Neural progenitor cell (in vitro differentiated cells): ENCODE data around the gene OR52E6.

Source experiments
- EZH2phosphoT487 ChIP-seq: fragments of 200-600 bp; sonication (generic); IDR thresholded peaks from 2 replicates; pipeline ENCODE4 v1.6.1; 2017; ENCODE audit warnings: antibody characterized with exemption
- TF ChIP-seq, protein P1 (sequence below): fragments of 200-600 bp; sonication (generic); IDR thresholded peaks from 2 replicates; pipeline ENCODE4 v1.5.1; 2017; ENCODE audit warnings: antibody characterized with exemption, mild to moderate bottlenecking

DNA sequence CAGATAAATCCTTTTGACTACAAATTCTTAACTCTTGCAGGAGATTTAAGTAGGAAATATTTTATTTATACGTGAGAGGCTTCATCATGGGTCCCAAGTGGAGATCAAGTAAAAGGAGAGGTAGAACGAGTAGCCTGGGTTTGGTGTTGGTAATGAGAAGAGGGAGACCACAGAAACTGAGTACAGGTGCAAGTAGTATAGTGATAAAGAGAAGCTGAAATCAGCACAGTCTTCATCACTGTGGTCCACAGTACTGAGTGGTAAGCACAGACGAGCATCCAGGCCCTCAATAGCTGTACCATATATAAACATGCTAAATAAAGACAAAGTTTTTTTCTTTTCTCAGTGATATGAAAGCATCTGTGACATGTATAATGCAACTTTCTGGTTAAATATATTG lies 45.5 kb upstream of the OR52E6 start:
- TF ChIP-seq, protein P1, sequence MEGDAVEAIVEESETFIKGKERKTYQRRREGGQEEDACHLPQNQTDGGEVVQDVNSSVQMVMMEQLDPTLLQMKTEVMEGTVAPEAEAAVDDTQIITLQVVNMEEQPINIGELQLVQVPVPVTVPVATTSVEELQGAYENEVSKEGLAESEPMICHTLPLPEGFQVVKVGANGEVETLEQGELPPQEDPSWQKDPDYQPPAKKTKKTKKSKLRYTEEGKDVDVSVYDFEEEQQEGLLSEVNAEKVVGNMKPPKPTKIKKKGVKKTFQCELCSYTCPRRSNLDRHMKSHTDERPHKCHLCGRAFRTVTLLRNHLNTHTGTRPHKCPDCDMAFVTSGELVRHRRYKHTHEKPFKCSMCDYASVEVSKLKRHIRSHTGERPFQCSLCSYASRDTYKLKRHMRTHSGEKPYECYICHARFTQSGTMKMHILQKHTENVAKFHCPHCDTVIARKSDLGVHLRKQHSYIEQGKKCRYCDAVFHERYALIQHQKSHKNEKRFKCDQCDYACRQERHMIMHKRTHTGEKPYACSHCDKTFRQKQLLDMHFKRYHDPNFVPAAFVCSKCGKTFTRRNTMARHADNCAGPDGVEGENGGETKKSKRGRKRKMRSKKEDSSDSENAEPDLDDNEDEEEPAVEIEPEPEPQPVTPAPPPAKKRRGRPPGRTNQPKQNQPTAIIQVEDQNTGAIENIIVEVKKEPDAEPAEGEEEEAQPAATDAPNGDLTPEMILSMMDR, result no peak
- no peak for TF ChIP-seq EZH2phosphoT487
